IMR-90 (cell line): Measurements from ENCODE around the gene SIAH1.

ENCODE experiments used
- CTCF ChIP-seq: conservative IDR thresholded peaks from 2 replicates; pipeline ENCODE4 v1.5.1; 2012; ENCODE audit warnings: mild to moderate bottlenecking, low read depth, low read length, improper control_type of control experiment
- SMC3 ChIP-seq: fragments of 150-350 bp; IDR thresholded peaks from 2 replicates; pipeline ENCODE4 v1.6.1; 2016; ENCODE audit warnings: low read depth, mild to moderate bottlenecking, antibody characterized with exemption, low read length, moderate library complexity

GRCh38 chr16:48372744-48373143, 12.5 kb downstream of the SIAH1 start:
- TF ChIP-seq CTCF: no peak
- no peak for TF ChIP-seq SMC3
